GM18867 (cell line): ENCODE data around the gene TPPP.
"Not testable (repeated sequence)": the region's sequence is repeated elsewhere in the genome, so short reads cannot be mapped to it uniquely, and the experiment has no call there.

Experiments used
- ATAC-seq: cut with Tn5 transposase; IDR thresholded peaks from one replicate; pipeline ENCODE4 v1.9.1; 2021; ENCODE audit warnings: mild to moderate bottlenecking, moderate library complexity; ENCODE audit not compliant: unreplicated experiment

TPPP gene

DNA sequence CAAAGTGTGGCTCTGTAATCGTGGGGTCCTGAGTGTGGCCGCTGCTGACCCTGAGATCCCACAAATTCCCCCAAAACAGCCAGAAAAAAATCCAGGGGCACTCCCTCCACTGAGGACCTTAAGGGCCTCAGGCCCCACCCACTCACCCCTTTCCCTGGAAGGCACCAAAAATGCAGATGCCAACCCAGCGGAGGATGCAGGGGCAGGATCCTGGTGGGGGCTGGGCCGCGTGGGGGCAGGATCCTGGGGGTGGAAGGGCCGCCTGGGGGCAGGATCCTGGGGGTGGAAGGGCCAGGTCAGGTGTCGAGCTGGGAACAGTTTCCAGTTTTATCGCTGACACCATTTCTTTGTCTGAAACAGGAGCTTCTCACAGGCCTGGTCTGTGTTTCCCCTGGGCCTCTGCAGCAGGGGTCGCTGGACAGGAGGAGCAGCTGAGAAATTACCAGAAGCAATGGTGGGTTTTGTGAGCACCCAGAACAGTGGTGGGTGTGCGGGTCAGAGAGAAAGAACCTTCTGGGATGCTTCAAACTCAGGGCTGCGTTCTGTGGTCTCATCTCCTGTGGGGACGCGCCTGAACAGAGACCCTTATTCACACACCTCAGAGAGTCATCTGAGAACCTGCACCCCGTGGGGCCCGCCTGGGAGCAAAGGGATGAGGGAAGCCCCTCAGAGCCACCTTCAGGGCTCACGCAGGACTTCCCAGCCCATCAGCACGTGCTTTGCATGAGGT, 13.8 kb downstream of the TPPP start:
- not testable (repeated sequence) for ATAC-seq

GRCh38 chr5:678521-678920, 14.6 kb downstream of the TPPP start:
- ATAC-seq = not testable (repeated sequence)

- no peak for ATAC-seq
Observed at GRCh38 chr5:677131-678101, 15.7 kb downstream of the TPPP start.

- no peak for ATAC-seq
Observed at GRCh38 chr5:676699-677076, 16.5 kb downstream of the TPPP start.

DNA sequence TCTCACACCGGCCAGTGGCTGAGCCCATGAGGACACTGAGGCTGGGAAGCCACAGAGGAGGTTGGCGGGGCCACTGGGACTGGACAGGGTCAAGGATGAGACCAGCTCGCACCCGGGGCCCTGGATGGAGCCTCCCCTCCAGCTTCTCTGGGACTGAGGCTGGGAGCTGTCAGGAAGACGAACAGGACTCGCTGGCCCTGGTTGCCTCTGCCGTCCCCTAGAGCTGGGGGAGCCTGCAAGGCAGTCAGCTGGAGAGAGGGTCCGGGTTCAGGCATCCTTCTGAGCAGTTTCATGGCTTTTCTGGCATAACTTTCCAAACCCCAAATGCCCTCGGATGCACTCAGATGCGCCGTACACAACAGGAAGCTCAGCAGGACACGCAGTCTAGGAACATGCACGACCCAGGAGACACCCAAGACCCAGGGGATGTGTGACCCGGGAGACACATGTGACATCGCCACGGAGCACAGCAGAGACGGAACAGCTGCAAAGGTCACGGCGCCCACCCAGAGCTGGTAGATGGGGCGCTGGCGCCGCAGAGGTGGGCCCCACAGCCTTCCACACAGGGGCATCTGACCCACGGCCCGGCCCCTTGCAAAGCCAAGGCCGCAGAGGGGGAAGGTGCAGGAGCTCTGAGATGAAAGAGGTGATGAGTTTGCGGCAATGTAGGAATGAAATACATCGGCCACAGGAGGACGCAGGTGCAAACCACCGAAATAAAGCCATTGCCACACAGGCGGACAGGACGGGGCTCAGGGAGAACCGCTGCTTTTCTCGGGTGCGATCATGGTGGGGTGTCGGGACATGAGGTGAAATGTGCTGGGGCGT, 17.1 kb downstream of the TPPP start:
- ATAC-seq = no peak

DNA sequence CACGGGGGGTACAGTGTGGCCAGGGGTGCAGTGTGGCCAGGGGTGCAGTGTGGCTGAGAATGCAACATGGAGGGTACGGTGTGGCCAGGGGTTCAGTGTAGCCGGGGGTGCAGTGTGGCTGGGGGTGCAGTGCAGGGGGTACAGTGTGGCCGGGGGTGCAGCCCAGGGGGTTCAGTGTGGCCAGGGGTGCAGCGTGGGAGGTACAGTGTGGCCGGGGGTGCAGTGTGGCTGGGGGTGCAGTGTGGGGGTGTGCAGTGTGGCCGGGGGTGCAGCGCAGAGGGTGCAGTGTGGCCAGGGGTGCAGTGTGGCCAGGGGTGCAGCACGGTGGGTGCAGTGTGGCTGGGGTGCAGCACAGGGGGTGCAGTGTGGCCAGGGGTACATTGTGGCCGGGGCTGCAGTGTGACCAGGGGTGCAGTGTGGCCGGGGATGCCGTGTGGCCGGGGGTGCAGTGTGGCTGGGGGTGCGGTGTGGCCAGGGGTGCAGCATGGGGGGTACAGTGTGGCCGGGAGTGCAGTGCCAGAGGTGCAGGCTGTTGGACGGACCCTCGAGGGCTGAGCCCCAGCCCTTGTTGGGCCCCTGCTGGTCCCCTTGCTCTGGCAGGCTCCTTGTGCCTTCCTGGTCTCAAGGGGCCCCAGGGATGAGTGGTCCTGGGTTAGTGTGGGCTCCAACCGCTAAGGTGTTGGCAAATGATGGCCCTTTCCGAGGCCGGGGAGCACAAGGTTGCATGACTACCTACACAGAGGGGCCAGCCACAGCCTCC, 17.9 kb downstream of the TPPP start:
- no peak for ATAC-seq

- ATAC-seq = no peak
Observed at GRCh38 chr5:674630-675011, 18.5 kb downstream of the TPPP start.

GRCh38 chr5:673831-674629, 19.1 kb downstream of the TPPP start:
- no peak for ATAC-seq

DNA sequence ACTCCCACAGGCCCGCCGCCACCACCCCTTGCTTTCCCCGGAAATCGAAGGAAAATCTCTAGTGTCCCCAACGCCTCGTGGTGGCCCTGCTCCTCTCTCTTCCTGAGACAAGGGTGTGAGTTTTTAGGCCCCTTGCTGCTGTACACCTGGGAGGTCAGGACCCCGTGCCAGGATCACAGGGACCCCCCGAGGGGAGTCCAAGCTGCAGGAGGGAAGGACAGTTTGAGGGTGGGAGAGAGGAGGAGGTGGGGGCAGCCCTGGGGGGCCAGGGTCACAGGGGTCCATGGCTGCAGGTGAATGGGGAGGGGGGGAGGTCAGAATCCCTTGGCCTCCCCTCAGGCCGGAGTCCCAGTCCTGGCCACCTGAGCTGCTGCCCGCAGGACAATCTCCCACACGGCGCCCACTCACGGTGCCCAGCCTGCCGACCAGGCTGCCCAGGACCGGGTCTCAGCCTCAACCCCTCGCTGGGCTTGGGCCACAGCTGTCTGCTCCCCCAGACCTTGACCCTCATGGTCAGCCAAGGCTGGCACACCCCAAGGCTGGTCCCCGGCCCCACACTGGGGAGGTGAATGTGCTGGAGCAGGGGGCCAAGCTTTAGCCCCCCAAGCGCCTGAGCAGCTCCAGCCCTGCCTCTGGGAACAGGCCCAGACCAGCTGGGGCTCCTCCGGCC, 19.9 kb downstream of the TPPP start:
- ATAC-seq = no peak

DNA sequence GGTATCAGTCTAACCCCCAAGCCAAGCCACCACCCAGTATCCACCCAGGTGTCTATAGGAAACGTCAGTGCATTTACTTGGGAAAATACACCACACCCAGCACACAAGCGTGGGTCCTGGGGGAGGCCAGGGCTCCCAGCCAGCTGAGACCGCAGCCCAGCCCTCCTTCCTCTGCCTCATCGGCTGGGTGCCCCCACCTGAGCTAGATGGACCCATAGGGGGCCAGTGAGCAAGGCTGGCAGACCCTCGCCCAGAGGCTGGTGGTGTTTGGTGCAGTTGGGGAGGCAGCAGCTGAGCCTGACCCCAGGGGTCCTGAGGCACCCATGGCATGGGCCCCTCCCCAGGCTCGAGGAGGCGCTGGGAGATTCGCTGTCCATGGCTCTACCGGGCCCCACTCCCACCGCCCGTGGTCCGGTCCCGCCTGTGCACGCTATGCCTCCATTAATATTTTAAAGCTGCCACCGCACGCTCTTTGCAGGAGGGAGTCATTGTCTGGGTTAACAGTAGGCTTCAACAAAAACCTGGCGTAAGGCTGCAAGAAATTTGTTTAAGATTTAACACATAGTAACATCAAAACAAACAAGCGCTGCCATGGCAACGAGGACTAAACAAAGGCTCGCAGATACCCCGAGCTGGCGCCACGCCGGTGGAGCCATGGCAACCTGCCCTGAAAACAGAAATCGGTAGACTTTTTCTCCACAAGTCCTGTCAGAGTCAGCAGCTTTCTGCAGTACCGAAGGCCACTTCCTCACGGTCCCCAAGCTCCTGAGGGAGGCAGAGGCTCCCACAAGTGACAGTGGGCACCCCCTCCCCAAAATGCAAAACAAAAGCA, 20.6 kb downstream of the TPPP start:
- ATAC-seq = no peak

DNA sequence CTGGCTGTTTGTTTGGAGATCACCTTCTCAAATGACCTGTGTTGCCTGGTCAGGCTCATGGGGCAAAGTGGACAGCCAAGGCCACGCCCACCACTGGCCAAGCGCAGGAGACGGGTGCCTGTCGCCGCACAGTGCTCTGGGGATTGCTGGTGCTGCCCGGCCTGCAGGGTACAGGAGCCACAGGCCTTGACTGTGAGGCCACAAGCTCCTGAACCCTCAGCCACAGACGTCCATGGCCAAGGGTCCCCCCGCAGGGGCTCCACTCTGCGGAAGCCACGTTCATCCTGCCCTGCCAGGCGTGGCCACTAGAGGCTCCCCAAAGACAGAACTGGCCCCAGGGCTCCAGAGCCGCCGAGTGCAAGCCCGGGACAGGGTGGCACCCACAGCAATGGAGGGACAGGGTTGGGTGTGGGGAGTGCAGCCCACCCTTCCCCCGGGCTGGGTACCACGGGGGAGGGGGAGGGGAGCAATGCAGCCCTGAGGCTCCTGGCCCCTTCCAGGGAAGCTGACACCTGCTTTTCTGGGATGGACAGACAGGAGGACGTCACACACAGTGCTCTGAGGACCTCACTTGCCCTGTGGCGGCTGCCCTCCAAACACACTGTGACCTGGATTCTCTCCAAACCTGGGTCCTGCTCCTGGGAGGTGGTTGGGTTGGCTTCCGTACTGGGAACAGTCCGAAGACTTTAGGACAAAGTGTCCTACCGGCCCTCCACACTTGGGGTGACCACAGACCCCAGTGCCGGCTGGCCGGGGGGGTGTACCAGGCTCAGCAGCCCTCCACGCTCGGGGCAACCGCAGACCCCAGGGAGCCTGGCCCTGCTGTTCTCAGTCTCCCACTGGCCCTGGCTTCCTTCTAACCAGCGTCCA, 21.5 kb downstream of the TPPP start:
- peak; percentile 74 for ATAC-seq

DNA sequence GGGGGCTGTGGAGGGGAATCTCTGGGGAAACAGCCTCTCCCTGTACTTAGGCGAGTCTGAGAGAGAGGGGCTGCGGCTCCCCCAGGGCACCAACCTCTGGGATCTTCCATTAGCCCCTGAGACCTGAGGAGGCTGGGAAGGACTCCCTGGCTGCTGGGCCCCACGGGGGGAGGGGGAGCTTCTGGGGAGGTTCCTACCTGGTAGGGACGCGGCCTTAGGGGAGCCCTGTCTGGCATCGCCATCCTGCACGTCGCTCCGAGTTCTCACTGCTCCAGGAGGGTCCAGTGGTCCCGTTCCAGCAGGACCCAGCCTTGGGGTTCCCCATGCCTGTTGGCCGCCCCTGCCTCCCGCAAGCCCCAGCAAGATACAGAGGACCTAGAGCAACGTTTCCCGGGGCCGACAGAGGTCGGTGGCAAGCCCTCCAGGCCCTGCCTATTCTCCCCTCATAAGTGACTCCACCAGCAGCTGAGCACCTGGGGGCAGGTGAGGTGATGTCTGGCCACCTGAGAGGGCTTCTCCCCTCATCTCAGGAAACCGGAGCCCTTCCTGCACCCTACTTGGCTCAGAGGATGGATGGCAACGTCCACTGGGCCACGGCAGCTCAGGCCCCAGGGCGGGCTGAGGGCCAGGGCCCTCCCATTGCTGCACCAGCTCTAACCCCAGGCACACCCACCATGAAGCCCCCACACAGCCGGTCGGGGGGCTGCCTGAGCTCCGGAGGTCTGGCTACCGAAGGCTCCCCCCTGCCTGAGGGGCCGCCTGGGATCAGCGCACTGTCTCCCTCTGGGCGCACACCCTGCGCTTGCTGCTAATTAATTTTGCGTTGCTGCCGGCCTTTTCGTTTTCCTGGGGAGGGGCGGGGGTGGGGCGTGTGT, 22.5 kb downstream of the TPPP start:
- ATAC-seq = no peak

DNA sequence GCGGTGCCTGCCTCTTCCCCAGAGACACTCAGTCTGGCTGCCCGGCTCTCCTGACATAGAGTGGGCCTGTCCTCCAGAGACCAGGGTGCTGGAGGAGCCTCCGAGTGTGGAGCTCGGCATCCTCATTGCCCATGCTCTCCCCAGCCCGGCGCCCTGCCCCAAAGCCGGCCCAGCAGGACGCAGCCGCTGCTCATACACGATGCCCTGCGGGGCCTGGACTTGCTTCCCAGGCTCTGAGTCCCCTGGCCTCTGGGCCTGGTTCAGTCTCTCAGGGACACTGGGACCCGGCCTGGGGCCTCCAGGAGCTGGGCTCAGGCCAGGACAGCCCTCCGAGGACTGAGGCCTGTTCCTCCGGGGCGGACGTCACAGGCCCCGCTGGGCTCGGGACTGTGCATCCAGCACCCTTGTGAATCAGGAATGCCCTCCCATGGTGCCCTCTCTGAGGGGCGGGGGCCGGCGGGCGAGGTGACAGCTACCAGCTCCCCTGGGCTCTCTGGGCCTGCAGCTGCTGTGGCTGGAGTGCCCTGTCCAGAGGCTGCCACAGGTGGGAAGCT, 23.2 kb downstream of the TPPP start:
- ATAC-seq = no peak

- no peak for ATAC-seq
Observed at GRCh38 chr5:669111-669841, 23.9 kb downstream of the TPPP start.

- no peak for ATAC-seq
Observed at GRCh38 chr5:668283-668995, 24.7 kb downstream of the TPPP start.
